DMS53 treated with DMSO at 0.1 percent for 48 hours (cell line): Measurements from ENCODE around the gene ACSM6.

ENCODE experiments used
- DNase-seq: peaks from one replicate; lab custom pipeline; 2025; ENCODE audit not compliant: unreplicated experiment; lab: John Stamatoyannopoulos, UW

The ACSM6 gene

DNA sequence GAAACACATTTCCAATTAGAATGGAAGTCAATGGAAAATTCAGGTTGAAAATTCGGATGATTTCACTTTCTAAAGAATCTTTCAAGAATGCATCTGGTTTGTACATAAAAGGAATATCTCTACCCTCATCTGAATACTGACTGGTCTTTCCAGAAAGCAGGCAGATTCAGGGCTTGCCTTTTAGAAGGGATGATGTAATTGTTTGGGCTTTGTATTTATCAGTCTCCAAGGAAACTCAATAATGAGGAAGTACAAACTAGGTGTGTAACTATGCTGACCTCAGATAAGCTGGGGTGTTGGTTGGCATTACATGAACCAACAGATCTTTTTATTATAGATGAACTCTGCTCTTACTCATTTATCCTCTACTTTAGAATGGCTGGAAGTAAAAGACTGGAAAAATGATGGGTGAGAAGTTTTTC lies 72.6 kb downstream of the ACSM6 start:
- DNase-seq, result peak; percentile 89

DNA sequence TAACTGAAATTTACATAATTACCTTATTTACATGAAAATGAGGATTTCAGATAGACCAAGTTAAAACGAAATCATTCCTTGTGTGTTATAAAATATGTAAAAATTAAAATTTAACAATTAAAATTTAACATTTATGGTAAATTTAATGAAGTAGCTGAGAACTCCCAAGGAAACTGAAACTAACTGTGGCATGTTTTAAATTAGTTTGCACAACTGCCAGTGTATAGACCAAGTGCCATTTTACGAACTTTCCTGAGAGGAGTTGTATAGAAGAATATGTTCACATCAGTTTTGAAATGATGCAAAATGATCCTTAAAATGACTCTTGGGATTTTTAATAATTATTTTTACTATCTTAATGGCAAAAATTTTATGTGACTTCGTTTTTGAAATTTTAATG lies 73.2 kb downstream of the ACSM6 start:
- no peak for DNase-seq

DNA sequence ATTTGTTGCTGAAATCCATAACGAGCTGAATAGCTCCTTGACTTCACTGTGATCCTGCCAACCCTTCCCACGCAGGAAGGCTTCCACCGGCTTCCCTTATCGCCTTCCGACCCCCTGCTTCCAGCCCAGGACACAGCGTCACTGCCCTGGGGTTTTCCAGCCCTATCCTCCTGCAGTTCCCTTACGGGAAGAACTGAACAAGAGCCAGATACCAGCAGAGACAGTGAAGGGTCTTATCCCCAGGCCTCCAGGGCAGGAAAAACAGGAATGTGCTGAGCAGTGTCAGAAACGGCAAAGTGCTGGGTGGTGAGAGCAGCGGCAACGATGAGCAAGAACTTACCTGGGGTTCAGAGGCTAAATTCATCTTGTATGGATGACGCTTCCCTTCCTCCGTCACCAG lies 74.4 kb downstream of the ACSM6 start:
- no peak for DNase-seq

DNA sequence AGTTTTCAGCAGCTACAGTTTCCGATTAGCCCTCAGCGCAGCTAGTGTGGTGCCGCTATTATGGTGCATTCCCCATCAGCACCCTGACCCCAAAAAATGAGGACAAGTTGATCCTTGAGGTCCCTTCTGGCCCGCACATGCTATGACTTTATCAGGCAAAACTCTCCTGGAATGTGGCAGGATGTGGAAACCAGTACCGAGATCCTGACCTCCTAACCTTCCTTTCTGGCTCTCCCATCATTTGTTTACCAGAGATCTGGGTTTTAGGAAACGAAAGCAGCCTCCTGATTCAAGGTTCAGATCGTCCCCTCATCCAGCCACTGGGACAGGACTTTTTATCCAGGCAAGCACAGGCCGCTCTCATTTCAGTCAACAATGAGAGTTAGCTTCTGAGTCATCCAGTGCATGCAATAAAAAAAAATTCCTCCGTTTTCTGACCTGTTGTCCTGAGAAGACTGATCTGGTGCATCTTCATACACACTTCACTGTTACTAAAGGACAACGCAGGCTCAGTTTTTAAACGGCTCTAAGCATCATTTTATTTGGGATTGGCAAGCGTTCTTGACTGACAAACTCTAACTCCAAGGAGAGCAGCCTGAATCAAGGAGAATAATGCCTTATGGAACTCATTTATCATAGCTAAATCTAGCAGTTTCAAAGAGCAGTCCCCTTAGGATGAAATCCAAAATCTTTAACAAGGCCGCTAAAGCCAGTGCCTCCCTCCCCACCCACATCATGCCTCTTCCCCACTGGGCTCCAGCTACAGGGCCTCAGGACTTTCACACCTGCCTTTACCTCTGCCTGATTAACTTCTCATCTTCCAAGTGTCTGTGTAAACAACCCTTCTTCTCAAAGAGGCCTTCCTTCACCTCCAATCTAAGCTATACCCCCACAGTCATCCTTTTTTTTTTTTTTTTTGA lies 79.6 kb downstream of the ACSM6 start:
- peak; percentile 36 for DNase-seq

DNA sequence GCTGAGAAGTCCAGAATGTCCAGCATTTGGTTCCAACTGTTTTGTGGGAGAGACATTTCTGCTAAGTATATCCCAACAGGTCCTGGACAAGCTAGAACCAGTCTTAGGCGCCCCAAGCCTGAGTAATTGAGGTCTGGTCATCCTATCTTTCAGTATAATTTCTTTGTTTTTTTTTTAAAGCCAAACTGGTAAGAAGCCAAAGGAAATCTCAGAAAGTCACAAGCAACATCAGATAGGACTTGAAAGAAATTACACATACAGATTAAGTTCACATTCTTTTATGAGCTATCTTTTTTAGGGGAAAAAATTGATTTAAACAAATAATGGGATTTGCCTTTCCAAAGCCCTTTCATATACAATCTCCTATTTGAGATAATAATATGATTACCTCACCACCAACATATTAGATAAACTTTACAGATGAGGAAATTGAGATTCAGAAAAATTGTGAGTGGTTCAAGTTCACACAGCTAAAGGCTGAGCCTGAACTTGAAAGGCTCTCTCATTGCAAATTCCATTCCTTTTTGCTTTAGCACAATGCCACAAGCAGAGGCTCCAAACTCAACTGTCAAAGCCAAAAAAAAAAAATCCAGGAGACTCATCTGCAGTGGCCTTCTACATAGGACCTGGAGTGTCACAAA lies 81.8 kb downstream of the ACSM6 start:
- DNase-seq, result no peak

DNA sequence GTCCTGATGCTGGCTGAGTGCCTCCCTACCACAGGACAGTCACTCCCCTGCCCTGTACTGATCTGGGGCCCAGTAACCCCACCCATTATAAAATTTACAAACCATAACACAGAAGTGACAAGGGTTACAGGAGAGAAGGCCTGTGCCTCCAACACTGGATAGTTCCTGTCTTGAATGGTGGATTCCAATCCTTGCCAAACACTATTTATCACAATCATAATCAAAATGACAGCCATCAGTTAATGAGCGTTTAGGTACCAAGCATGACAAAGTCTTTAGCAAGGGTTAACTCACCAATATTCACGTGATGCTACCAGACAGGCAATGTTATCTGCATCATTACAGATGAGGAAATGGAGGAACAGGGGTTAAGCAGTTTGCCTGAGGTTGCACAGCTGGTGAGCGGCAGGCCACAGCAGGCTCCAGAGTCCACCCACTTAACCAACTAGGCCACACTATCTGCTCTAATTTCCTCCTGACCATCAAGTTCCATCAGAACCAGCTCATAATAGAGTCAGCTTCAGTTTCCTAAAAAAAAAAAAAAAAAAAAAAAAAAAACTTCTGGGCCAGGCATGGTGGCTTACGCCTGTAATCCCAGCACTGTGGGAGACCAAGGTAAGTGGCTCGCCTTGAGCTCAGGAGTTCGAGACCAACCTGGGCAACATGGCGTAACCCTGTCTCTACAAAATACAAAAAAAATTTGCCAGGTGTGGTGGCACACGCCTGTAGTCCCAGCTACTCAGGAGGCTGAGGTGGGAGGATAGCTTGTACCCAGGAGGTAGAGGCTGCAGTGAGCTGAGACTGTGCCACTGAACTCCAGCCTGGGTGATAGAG lies 82.5 kb downstream of the ACSM6 start:
- no peak for DNase-seq

DNA sequence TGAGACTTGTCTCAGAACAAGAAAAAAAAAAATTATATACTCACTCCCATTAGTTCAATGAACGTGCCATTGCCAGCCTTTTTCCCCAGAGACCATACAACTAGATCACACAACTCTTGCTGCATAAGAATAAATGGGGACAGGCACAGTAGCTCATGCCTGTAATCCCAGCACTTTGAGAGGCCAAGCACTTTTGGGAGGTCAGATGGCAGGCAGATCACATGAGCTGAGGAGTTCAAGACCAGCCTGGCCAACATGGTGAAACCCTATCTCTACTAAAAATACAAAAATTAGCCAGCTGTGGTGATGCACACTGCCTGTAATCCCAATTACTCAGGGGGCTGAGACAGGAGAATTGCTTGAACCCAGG lies 83.1 kb downstream of the ACSM6 start:
- no peak for DNase-seq

DNA sequence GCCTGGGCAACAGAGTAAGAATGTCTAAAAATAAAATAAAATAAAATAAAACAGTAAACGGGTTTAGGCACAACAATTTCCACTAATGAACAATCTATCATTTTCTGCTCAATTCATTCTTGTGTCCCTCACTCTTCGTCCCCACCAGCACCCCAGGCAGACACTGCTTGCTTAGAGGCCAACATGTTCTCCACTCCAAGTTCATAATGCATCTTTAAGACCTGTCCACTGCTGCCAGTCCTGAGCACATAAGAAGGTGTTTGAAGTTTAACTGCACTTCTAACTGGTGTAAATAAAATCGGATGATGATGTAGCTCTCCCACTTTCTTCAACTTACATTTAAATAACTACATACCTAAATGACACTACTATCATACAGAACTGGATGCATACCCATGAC lies 83.6 kb downstream of the ACSM6 start:
- DNase-seq, result no peak
